GM18858 (cell line): ENCODE measurements around the gene RHOD.

Source experiments
- ATAC-seq: cut with Tn5 transposase; IDR thresholded peaks from one replicate; pipeline ENCODE4 v1.9.1; 2021; ENCODE audit not compliant: unreplicated experiment

The RHOD gene

GRCh38 chr11:67031791-67032561 lies 24.7 kb upstream of the RHOD start:
- ATAC-seq: no peak

DNA sequence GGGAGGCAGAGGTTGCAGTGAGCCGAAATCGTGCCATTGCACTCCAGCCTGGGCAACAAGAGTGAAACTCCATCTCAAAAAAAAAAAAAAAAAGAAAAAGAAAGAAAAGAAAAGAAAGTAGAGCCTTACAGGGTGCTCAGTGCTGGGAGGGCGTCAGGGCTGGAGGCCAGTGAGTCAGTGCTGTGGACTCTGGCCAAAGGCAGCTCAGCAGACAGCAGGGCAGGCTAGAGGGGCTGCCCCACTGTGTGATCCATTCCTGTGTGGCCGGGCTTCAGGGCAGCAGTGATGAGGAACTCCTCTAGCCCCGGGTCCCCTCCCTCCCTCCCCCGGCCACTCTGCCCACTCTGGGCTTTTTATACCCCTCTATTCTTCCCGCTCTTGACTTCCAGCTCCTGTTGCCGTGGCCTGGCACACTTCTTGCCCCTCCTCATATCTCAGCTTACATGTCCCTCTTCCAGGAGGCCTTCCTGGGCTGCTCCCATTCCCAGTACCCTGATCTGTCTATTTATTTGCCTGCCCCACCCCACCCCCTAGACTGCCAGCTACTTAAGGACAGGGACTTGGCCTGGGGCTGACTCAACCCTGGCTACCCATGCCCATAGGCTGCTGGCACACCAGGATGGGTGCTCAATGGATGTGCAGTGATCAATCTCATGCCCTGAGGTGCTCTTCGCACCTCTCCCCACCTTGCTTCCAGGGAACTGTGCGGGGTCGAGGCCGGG lies 23.7 kb upstream of the RHOD start:
- no peak for ATAC-seq

GRCh38 chr11:67033661-67034166 lies 22.9 kb upstream of the RHOD start:
- ATAC-seq: no peak

GRCh38 chr11:67034350-67034749 lies 22.3 kb upstream of the RHOD start:
- no peak for ATAC-seq

- no peak for ATAC-seq
These were observed 16.5 kb upstream of the RHOD start for GRCh38 chr11:67040147-67040546.

DNA sequence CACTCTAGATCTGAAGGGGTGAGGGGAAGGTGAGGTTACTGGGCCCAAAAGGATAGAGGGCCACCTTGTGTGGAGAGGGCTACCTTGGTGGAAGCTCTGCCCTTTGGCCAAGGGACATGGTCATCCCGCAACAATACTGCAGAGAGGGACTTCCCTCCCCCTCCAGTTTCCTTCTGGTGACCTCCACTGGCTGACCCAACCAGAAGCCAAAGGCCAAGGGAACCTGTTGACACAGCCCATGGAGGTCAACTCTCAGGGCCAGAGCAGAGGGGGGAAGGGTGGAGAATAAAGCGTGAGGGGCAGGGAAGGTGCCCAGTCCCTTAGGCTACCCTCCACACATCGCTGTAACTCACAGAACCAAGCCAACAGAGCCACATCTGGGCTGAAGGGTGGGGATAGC lies 15.0 kb upstream of the RHOD start:
- no peak for ATAC-seq

GRCh38 chr11:67043572-67044349 lies 12.9 kb upstream of the RHOD start:
- no peak for ATAC-seq

DNA sequence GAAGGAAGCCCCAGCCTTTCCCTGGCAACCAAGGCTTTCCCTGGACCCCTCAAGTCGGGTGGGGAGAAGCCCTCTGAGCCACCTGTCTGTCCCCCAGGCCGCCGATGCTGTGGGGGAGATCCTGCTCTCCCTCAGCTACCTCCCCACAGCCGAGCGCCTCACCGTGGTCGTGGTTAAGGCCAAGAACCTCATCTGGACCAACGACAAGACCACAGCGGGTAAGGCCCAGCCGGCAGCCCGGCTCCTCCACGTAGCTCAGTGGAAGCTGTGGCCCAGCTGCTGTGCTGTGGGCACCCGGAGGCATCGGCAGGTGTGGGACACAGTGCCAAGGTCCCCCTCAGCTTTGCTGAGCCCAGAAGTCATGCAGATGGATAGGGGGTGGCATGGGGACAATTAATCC lies 12.2 kb upstream of the RHOD start:
- ATAC-seq: no peak

GRCh38 chr11:67045314-67045713 lies 11.3 kb upstream of the RHOD start:
- ATAC-seq: no peak

- ATAC-seq: no peak
These were observed 8.0 kb upstream of the RHOD start for GRCh38 chr11:67048515-67049130.

DNA sequence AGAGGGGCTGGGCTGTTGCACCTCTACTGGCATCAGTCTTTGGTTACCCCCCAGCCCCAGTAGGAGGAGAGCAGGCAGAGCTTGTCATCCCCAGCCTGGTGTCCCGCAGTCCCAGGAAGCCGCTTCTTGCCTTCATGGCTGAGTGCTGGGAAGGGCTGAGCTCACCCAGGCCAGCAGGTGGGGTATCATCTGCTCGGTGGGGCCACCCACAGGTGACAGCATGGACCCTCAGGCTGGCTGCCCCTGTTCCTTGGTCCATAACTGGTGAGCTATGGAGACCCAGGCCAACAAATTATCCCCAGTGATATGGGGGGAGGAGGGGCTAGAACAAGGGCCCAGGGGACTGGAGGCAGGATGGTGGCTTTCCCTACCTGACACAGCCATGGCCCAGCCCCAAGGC lies 6.5 kb upstream of the RHOD start:
- no peak for ATAC-seq

- ATAC-seq: no peak
These were observed 5.3 kb upstream of the RHOD start for GRCh38 chr11:67051180-67051893.

DNA sequence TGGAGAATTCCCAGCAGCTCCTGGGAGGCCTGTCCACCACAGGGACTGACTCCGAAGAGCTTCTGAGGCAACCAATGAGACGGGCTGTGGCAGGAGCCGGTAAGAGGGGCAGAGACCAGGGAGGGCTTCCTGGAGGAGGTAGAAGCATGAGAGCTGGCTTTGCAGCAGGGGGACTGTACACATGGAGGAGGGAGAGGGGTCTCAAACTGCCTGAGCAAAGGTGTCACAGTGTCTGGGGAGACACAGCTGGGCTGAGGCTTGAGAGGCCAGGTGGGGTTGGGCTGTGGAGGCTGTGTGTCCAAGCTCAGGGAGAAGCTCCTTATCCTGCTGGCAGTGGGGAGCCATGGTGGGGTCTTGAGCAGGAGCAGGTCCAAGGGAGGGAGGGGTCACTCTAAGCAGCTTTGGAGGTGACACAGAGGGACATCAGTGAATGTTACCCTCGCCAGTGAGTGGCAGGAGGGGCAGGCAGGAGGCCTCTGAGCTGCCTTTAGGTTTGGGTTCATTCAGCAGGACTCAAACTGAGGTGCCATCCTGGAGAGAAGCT lies 4.6 kb upstream of the RHOD start:
- no peak for ATAC-seq

DNA sequence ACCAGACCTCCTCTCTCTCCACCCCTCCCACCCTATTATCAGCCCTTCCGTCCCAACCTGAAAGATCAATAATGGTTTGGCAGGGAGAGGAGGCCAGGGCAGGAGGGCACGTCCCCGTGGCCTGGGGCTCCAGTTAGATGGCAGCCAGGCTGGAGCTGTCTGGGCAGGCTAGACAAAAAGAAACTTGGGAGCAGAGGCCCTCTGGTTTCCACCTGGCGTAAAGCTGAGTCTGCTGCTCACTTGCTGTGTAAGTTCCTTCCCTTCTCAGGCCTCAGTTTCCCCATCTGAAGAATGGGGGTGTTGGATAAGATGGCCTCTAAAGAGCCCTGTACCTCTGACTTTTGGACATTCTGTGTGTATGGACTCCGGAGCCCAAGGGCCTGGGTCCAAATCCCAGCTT lies 3.8 kb upstream of the RHOD start:
- no peak for ATAC-seq

DNA sequence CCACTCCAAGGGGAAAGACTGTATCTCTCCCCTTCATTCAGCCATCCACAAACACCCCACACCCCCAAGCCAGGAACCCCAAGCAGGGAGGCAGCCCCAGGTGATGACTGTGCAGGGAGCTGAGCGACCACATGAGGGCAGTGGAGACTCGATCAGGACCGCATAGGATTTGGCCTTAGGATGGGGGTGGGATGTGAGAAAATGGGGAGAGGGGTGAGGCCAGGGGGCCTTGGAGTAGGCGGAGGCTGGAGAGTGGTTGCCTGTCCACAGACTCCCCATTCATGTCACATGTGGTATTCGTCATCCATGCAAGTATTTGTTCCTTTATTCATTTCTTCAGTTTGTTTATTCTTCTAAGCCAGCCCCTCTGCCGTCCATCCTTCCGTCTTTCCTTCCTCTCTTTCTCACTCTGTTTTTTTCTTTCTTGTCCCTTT lies 2.7 kb upstream of the RHOD start:
- no peak for ATAC-seq

- ATAC-seq: no peak
These were observed 2.3 kb upstream of the RHOD start for GRCh38 chr11:67054346-67054835.

- ATAC-seq: no peak
These were observed 1.7 kb upstream of the RHOD start for GRCh38 chr11:67054836-67055523.

DNA sequence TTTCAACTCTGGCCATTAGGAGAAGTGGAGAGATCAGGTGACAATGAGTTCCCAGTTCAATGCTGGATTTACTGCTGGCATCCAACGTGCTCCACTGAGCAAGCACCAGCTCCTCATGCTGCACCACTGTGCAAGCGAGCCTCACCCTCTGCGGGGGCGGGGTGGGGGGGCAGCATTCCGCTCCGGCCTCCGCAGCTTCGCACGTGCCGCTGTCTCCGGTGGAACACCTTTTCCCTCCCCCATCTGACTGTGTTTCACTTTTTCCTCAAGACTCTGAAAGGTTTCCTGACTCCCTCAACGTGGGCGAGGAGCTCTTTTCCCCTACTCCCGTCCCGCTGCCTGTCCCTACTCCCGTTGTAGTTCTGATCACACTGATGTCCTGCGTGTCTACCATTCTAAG lies 835 bp upstream of the RHOD start:
- no peak for ATAC-seq

- no peak for ATAC-seq
These were observed 592 bp downstream of the RHOD start for GRCh38 chr11:67057205-67057672.
